Measurements from ENCODE around the gene DUSP1.
"Not testable (repeated sequence)": the region's sequence is repeated elsewhere in the genome, so short reads cannot be mapped to it uniquely, and the experiment has no call there.

Gene DUSP1

GRCh38 chr5:172791726-172792445, 20.9 kb upstream of the DUSP1 start:
- no peak overlapping the region for H3K4me3 ChIP-seq (ENCODE audit: control insufficient read depth, low read depth, low read length)
- TF ChIP-seq CTCF (IDR thresholded peaks at IDR 0.05; ENCODE audit: control insufficient read depth, insufficient read depth, low read depth, low read length, missing control alignments): no peak
- DNase-seq (ENCODE audit: low read depth): no peak

- TF ChIP-seq CTCF (IDR thresholded peaks at IDR 0.05; ENCODE audit: control insufficient read depth, insufficient read depth, low read depth, low read length, missing control alignments): no peak
- DNase-seq (ENCODE audit: low read depth): no peak
- no peak overlapping the region for H3K4me3 ChIP-seq (ENCODE audit: control insufficient read depth, low read depth, low read length)
These were observed 20.3 kb upstream of the DUSP1 start for GRCh38 chr5:172791286-172791685.

- no peak overlapping the region for H3K4me3 ChIP-seq (ENCODE audit: control insufficient read depth, low read depth, low read length)
- DNase-seq (ENCODE audit: low read depth): no peak
- TF ChIP-seq CTCF (IDR thresholded peaks at IDR 0.05; ENCODE audit: control insufficient read depth, insufficient read depth, low read depth, low read length, missing control alignments): no peak
These were observed 19.5 kb upstream of the DUSP1 start for GRCh38 chr5:172790496-172790889.

- H3K4me3 ChIP-seq (ENCODE audit: control insufficient read depth, low read depth, low read length): no peak overlapping the region
These were observed 18.9 kb upstream of the DUSP1 start for GRCh38 chr5:172789687-172790495.

GRCh38 chr5:172788771-172789686, 18.0 kb upstream of the DUSP1 start:
- TF ChIP-seq CTCF (IDR thresholded peaks at IDR 0.05; ENCODE audit: control insufficient read depth, insufficient read depth, low read depth, low read length, missing control alignments): no peak
- no peak overlapping the region for H3K4me3 ChIP-seq (ENCODE audit: control insufficient read depth, low read depth, low read length)
- no peak for DNase-seq (ENCODE audit: low read depth)

More at GRCh38 chr5:172789687-172790495, 18.9 kb upstream of the DUSP1 start:
- no peak for DNase-seq (ENCODE audit: low read depth)
- no peak for TF ChIP-seq CTCF (IDR thresholded peaks at IDR 0.05; ENCODE audit: control insufficient read depth, insufficient read depth, low read depth, low read length, missing control alignments)

- DNase-seq (ENCODE audit: low read depth); H3K4me3 ChIP-seq (ENCODE audit: control insufficient read depth, low read depth, low read length): not testable (repeated sequence)
These were observed 16.5 kb upstream of the DUSP1 start for GRCh38 chr5:172787538-172787937.
